GM12878 (cell line): ENCODE results near the gene NR3C1. TPM values are rescaled to one million over a fixed set of nuclear protein-coding genes. Genes with fewer than 3 reads are reported as not detected.

Experiments used
- ATAC-seq: fragments of 200-7000 bp; cut with Tn5 transposase; 3 replicates; pipeline ENCODE4 v1.9.1; 2020; ENCODE audit warnings: mild to moderate bottlenecking, moderate library complexity
- BruUV-seq: library from RNA; stranded (reverse); fragments of 400-500 nt; replicated peaks from 2 replicates; lab custom pipeline; 2021; lab: Mats Ljungman, UMichigan
- CTCF ChIA-PET: fragments of 300-600 bp; sonication (Branson Sonifier 250); formaldehyde crosslinking; extraction: SDS; loops from one replicate; lab custom pipeline; 2021; ENCODE audit warnings: inconsistent platforms; lab: Yijun Ruan, JAX
- POLR2A ChIA-PET: fragments of 350-600 bp; formaldehyde crosslinking; extraction: SDS; loops from one replicate; lab custom pipeline; 2021; ENCODE audit warnings: inconsistent platforms; lab: Charles Lee
- RAD21 ChIA-PET: fragments of 300-600 bp; sonication (Branson Sonifier 250); formaldehyde crosslinking; loops from one replicate; lab custom pipeline; 2023; ENCODE audit warnings: antibody characterized with exemption; ENCODE audit not compliant: unreplicated experiment; lab: Charles Lee
- SMC1A ChIA-PET: fragments of 300-600 bp; sonication (Branson Sonifier 250); formaldehyde crosslinking; loops from one replicate; lab custom pipeline; 2023; ENCODE audit not compliant: unreplicated experiment, uncharacterized antibody; lab: Charles Lee
- DNase-seq: peaks from one replicate; pipeline ENCODE4 v3.0.0-alpha.2; 2011; ENCODE audit warnings: low read depth, low spot score
- FAIRE-seq: peaks from 3 replicates; lab custom pipeline; 2011; peaks lifted over from hg19 to GRCh38; lab: Jason Lieb, UNC
- H2AFZ ChIP-seq: 2 replicates; pipeline ENCODE4 v1.6.0; 2011; ENCODE audit warnings: low read depth, low read length, control low read depth; ENCODE audit not compliant: control insufficient read depth
- H3K27ac ChIP-seq: 2 replicates; pipeline ENCODE4 v1.5.1; 2011; ENCODE audit warnings: control low read depth; ENCODE audit not compliant: control insufficient read depth, insufficient read depth
- H3K27me3 ChIP-seq, 2 experiments: replicated peaks in 1 of 2; 2 replicates each; pipeline versions ENCODE4 v1.6.0 to v1.6.1; 2011; ENCODE audit warnings: low read length in 1 of 2; ENCODE audit not compliant: control insufficient read depth in 2 of 2, insufficient read depth in 2 of 2
- H3K36me3 ChIP-seq, 2 experiments: 2 replicates each; pipeline ENCODE4 v1.5.1; 2011; ENCODE audit warnings: low read length in 1 of 2; ENCODE audit not compliant: control insufficient read depth in 2 of 2, insufficient read depth in 2 of 2
- H3K4me1 ChIP-seq: 2 replicates; pipeline ENCODE4 v1.6.1; 2011; ENCODE audit warnings: mild to moderate bottlenecking, low read length, moderate library complexity, mixed read lengths; ENCODE audit not compliant: control insufficient read depth, insufficient read depth
- H3K4me2 ChIP-seq: 2 replicates; pipeline ENCODE4 v1.6.0; 2011; ENCODE audit warnings: control low read depth; ENCODE audit not compliant: control insufficient read depth, insufficient read depth
- H3K4me3 ChIP-seq: fragments of 200-600 bp; sonication (generic); 2 replicates; pipeline ENCODE4 v1.5.1; 2016
- H3K79me2 ChIP-seq: 2 replicates; pipeline ENCODE4 v1.6.0; 2011; ENCODE audit warnings: low read length; ENCODE audit not compliant: control insufficient read depth, insufficient read depth
- H3K9ac ChIP-seq: 2 replicates; pipeline ENCODE4 v1.8.0; 2011; ENCODE audit warnings: low read length, control low read depth, mixed read lengths; ENCODE audit not compliant: control insufficient read depth, insufficient read depth
- H3K9me3 ChIP-seq: replicated peaks from 3 replicates; pipeline ENCODE4 v1.5.1; 2011; ENCODE audit warnings: mild to moderate bottlenecking, low read length; ENCODE audit not compliant: control insufficient read depth, insufficient read depth
- H4K20me1 ChIP-seq: 2 replicates; pipeline ENCODE4 v1.6.0; 2011; ENCODE audit not compliant: control insufficient read depth, insufficient read depth
- CBX5 ChIP-seq: sonication (generic); IDR thresholded peaks from 2 replicates; pipeline ENCODE4 v1.6.1; 2016; ENCODE audit warnings: low read depth, moderate library complexity, mild to moderate bottlenecking, inconsistent platforms
- ESRRA ChIP-seq: IDR thresholded peaks from 2 replicates; pipeline ENCODE4 v1.6.1; 2012; ENCODE audit warnings: mild to moderate bottlenecking, low read length, improper control_type of control experiment
- FOXM1 ChIP-seq: IDR thresholded peaks from 2 replicates; pipeline ENCODE4 v1.6.1; 2012; ENCODE audit warnings: low read depth, mild to moderate bottlenecking, inconsistent platforms, low read length, moderate library complexity
- IKZF1 ChIP-seq: fragments of 450-650 bp; conservative IDR thresholded peaks from 2 replicates; pipeline ENCODE4 v1.6.1; 2017; ENCODE audit warnings: antibody characterized with exemption, mild to moderate bottlenecking
- NBN ChIP-seq: fragments of 450-650 bp; IDR thresholded peaks from 2 replicates; pipeline ENCODE4 v1.6.1; 2016
- NFIC ChIP-seq: IDR thresholded peaks from 2 replicates; pipeline ENCODE4 v1.6.1; 2012; ENCODE audit warnings: low read depth, mild to moderate bottlenecking, inconsistent platforms, low read length, moderate library complexity
- RAD51 ChIP-seq: fragments of 450-650 bp; IDR thresholded peaks from 2 replicates; pipeline ENCODE4 v1.6.1; 2016; ENCODE audit warnings: moderate library complexity, mild to moderate bottlenecking, inconsistent platforms
- RELA ChIP-seq: fragments of 450-650 bp; IDR thresholded peaks from 2 replicates; pipeline ENCODE4 v1.8.0; 2014; ENCODE audit warnings: borderline replicate concordance; ENCODE audit not compliant: partially characterized antibody
- RUNX3 ChIP-seq: IDR thresholded peaks from 2 replicates; pipeline ENCODE4 v1.6.1; 2012; ENCODE audit warnings: low read length, inconsistent platforms
- SMARCA5 ChIP-seq: fragments of 450-650 bp; IDR thresholded peaks from 2 replicates; pipeline ENCODE4 v1.6.1; 2017; ENCODE audit warnings: mild to moderate bottlenecking
- SUZ12 ChIP-seq: fragments of 200-600 bp; sonication (generic); IDR thresholded peaks from one replicate; pipeline ENCODE4 v1.6.1; 2018; ENCODE audit warnings: antibody characterized with exemption, mild to moderate bottlenecking; ENCODE audit not compliant: unreplicated experiment
- TBL1XR1 ChIP-seq: IDR thresholded peaks from 2 replicates; pipeline ENCODE4 v1.6.1; 2012; ENCODE audit warnings: low read depth, low read length, improper control_type of control experiment
- WRNIP1 ChIP-seq: IDR thresholded peaks from 2 replicates; pipeline ENCODE4 v1.6.1; 2011; ENCODE audit warnings: low read depth, low read length, improper control_type of control experiment, borderline replicate concordance
- WGBS: methylation state at CpG from one replicate; pipeline ENCODE4 v1.1.6; 2016; ENCODE audit warnings: low lambda C conversion rate; ENCODE audit not compliant: insufficient replicate concordance, insufficient coverage; ENCODE audit errors: missing lambda C conversion rate; 5-methylcytosine and 5-hydroxymethylcytosine counted together
- in situ Hi-C: fragments of 300-500 bp; cut with MboI; formaldehyde crosslinking; loops from 9 replicates; pipeline ENCODE4 v1.14.3; 2018; ENCODE audit warnings: mixed read lengths
- intact Hi-C: fragments of 100-400 bp; cut with micrococcal nuclease; formaldehyde crosslinking; loops from one replicate; pipeline ENCODE4 v1.14.2; 2022; ENCODE audit not compliant: unreplicated experiment
- polyA plus RNA-seq, 11 experiments: library from polyadenylated mRNA; depleted of rRNA in 4 of 11; unstranded in 6 of 11; stranded (reverse) in 5 of 11; fragments of >200 nt; fragmentation: Nextera tagmentation in 4 of 11; fragmentation: Illumina TruSeq in 1 of 11; extraction: Ambion mirVana in 4 of 11; extraction: Trizol in 1 of 11; gene quantifications; 1 replicate in 1 of 11; 2 replicates in 10 of 11; pipeline versions ENCODE4 v1.2.1 to v1.2.3, GENCODE V29; 2011 to 2016; ENCODE audit warnings: inconsistent platforms in 2 of 11, missing spikeins in 2 of 11, low read depth in 1 of 11
- total RNA-seq, 4 experiments: library from RNA; depleted of rRNA in 3 of 4; stranded (reverse); fragments of >200 nt in 3 of 4; fragmentation: Illumina TruSeq in 1 of 4; extraction: Trizol in 1 of 4; gene quantifications; 2 replicates each; pipeline versions ENCODE4 v1.2.1 to v1.2.3, GENCODE V29; 2013 to 2021
- TF ChIP-seq, protein P1 (sequence below): fragments of 450-650 bp; IDR thresholded peaks from 2 replicates; pipeline ENCODE4 v1.6.1; 2017; ENCODE audit warnings: mild to moderate bottlenecking

NR3C1 gene
- total and polyA plus RNA-seq, 10 of the 15 experiments (the other 5 are each of a cell fraction or from before 2014, with no cell fraction given), result 49.7 to 141 (median 109) TPM

DNA sequence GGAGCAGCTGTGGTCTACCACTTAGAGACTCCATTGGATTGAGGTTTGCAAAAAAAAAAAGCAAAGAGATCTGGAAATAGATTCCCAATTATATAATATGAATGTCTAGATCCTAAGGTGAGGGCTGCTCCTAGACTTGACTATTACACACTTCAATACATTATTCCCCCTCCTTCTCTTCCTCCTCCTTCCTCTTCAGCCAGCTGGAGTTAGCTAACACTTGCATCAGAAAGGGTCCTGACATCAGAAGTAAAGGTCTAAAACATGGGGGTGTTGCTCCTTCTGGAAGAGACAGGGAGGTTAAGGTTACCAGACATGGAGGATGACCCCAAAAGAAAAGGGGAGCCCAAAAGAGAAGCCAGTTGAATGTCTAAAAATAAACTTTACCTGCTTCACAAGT lies 12.9 kb upstream of the NR3C1 start:
- no peak overlapping the region for H3K27ac ChIP-seq
- ChIA-PET RAD21 (interaction anchor here (1.0 to 13.1 kb wide), 7 partner anchors 10 to 408 kb away, joined by 3 to 187 read pairs (median 5); partner anchors contain the start of gene NR3C1), CTCF (interaction anchor here (0.8 to 1.0 kb wide), 3 partner anchors 8 to 555 kb away, joined by 3 to 4 read pairs (median 3); no protein-coding TSS in a partner anchor), POLR2A (interaction anchor here (1.3 to 10.7 kb wide), 3 partner anchors 12 to 197 kb away, joined by 3 to 138 read pairs (median 4); no protein-coding TSS in a partner anchor), SMC1A (interaction anchor here (1.0 to 15.1 kb wide), 7 partner anchors 8 to 408 kb away, joined by 3 to 260 read pairs (median 3); no protein-coding TSS in a partner anchor)
- H4K20me1 ChIP-seq, result no peaks in the 10 kb centered on the region
- H3K27me3 ChIP-seq, result no peaks in the 10 kb centered on the region
- H2AFZ ChIP-seq, result peak overlapping the region; percentile 31
- peaks cover 29% of the 10 kb centered on the region for H3K79me2 ChIP-seq
- intact Hi-C loops (no loop called here), in situ Hi-C loops (no loop called here)
- ATAC-seq, result no peak
- H3K4me1 ChIP-seq, result peaks cover 43% of the 10 kb centered on the region
- H3K4me3 ChIP-seq, result no peak overlapping the region
- no peaks in the 10 kb centered on the region; the same call in 2 of the 3 replicates for H3K9me3 ChIP-seq
- no peak for FAIRE-seq
- peak overlapping the region; percentile 51; the same call in 1 of the 2 replicates for H3K4me2 ChIP-seq
- peaks cover 0 to 2% of the 10 kb centered on the region in 2 experiments; a peak in 1 of 4 replicates for H3K36me3 ChIP-seq
- H3K9ac ChIP-seq, result no peak overlapping the region
- BruUV-seq, result no TSS peak
- 0 out of 2 replicates have a peak, but pooled peaks have one; percentile 16 for TF ChIP-seq IKZF1
- TF ChIP-seq SUZ12, result no peak
- DNase-seq, result no peak

DNA sequence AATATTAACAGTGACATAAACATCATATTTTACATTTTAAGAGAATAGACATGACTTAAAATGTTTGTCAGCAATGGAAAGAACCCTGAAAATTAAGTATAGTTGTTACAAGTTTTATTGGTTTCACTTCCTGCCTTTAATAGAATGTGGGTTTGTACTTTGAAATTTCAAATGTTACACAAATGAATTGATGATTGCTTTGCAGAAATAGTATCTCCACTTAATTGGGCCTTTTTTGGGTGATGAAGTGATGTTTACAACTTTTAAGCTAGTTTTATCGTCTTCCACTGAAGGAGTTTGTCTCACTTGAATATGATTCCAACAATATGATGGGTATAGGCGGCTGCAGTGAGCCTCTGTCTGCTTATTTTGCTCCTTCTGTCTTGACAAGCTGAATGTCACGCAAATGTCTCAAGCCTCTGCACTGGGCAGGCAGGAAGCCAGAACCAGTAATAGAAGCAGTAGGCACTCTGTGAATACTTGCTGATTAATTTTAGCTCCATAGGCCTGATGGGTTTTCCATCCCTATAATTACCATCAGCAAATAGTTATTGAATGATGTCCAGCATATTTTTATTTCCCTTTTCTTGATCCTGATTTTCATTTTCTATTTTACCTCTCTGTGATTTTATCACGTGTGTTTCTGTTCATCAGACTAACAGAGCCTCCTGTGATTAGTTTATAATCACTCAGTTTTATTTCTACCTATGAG lies 10.6 kb upstream of the NR3C1 start:
- in situ Hi-C loops (no loop called here), intact Hi-C loops (no loop called here)
- Histone ChIP-seq H3K27me3 (no peaks in the 10 kb centered on the region), H3K4me2 (peak overlapping the region; percentile 58), H3K79me2 (peaks cover 29% of the 10 kb centered on the region), H2AFZ (0 out of 2 replicates have a peak overlapping the region, but pooled peaks have one; percentile 40), H3K27ac (peak overlapping the region; percentile 76), H4K20me1 (no peaks in the 10 kb centered on the region), H3K4me3 (peak overlapping the region; percentile 16; the same call in 1 of the 2 replicates), H3K4me1 (peaks cover 43% of the 10 kb centered on the region), H3K9me3 (no peaks in the 10 kb centered on the region), H3K36me3 (no peaks in the 10 kb centered on the region; a peak in 1 of 4 replicates), H3K9ac (peak overlapping the region; percentile 15; the same call in 1 of the 2 replicates)
- ChIA-PET RAD21 (interaction anchor here (0.8 to 13.1 kb wide), 13 partner anchors 10 to 412 kb away, joined by 3 to 187 read pairs (median 6); partner anchors contain the start of gene NR3C1), SMC1A (interaction anchor here (0.7 to 15.1 kb wide), 20 partner anchors 9 to 412 kb away, joined by 3 to 260 read pairs (median 5); no protein-coding TSS in a partner anchor), POLR2A (interaction anchor here (0.8 to 10.7 kb wide), 7 partner anchors 10 to 565 kb away, joined by 3 to 138 read pairs (median 4); partner anchors contain the start of gene NR3C1), CTCF (interaction anchor here (0.7 to 5.8 kb wide), 14 partner anchors 11 to 728 kb away, joined by 3 to 49 read pairs (median 3); no protein-coding TSS in a partner anchor)
- whole genome bisulfite sequencing, result 2% methylated on average over 4 of the region's 4 CpGs
- BruUV-seq, result no TSS peak
- DNase-seq (no peak), FAIRE-seq (peak; percentile 90), ATAC-seq (peak; percentile 71)
- TF ChIP-seq WRNIP1 (no peak), CBX5 (0 out of 2 replicates have a peak, but pooled peaks have one; percentile 50), SMARCA5 (0 out of 2 replicates have a peak, but pooled peaks have one; percentile 36), RAD51 (peak; percentile 79), ESRRA (no peak), RUNX3 (peak; percentile 67), NFIC (peak; percentile 66), NBN (peak; percentile 25; the same call in 1 of the 2 replicates), TBL1XR1 (no peak), RELA (no peak), FOXM1 (peak; percentile 68)
- TF ChIP-seq, protein P1, sequence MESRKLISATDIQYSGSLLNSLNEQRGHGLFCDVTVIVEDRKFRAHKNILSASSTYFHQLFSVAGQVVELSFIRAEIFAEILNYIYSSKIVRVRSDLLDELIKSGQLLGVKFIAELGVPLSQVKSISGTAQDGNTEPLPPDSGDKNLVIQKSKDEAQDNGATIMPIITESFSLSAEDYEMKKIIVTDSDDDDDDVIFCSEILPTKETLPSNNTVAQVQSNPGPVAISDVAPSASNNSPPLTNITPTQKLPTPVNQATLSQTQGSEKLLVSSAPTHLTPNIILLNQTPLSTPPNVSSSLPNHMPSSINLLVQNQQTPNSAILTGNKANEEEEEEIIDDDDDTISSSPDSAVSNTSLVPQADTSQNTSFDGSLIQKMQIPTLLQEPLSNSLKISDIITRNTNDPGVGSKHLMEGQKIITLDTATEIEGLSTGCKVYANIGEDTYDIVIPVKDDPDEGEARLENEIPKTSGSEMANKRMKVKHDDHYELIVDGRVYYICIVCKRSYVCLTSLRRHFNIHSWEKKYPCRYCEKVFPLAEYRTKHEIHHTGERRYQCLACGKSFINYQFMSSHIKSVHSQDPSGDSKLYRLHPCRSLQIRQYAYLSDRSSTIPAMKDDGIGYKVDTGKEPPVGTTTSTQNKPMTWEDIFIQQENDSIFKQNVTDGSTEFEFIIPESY, result no peak
